ENCODE results near the gene CORIN.
"Not testable (repeated sequence)": the region's sequence is repeated elsewhere in the genome, so short reads cannot be mapped to it uniquely, and the experiment has no call there.

DNA sequence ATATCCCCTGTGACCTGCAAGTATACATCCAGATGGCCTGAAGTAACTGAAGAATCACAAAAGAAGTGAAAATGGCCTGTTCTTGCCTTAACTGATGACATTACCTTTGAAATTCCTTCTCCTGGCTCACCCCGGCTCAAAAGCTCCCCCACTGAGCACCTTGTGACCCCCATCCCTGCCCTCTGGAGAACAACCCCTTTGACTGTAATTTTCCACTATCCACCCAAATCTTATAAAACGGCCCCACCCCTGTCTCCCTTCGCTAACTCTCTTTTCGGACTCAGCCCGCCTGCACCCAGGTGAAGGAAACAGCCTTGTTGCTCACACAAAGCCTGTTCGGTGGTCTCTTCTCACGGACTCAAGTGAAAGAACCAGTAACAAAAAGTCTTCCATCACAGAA, 69.9 kb downstream of the CORIN start:
- not testable (repeated sequence) for TF ChIP-seq POLR2A, SPI1, POLR2AphosphoS5 (IDR thresholded peaks at IDR 0.05; ENCODE audit: low read depth, low read length)

All from GM12891 (cell line).